ACC112 (cell line): Measurements from ENCODE around the gene AGBL5.

Experiments used
- H2AFZ ChIP-seq: fragments of 200-600 bp; sonication (generic); one replicate; pipeline ENCODE4 v1.6.0; 2017; ENCODE audit warnings: antibody characterized with exemption, low read length; ENCODE audit not compliant: unreplicated experiment
- H3K27ac ChIP-seq: fragments of 200-600 bp; sonication (generic); 2 replicates; pipeline ENCODE4 v1.5.1; 2014; ENCODE audit warnings: low read depth, mild to moderate bottlenecking, antibody characterized with exemption, low read length, moderate library complexity
- H3K27me3 ChIP-seq: fragments of 200-600 bp; sonication (generic); 2 replicates; pipeline ENCODE4 v1.6.1; 2014; ENCODE audit warnings: mild to moderate bottlenecking, antibody characterized with exemption, low read length, moderate library complexity, mixed read lengths; ENCODE audit not compliant: insufficient read depth
- H3K36me3 ChIP-seq: fragments of 200-600 bp; sonication (generic); 2 replicates; pipeline ENCODE4 v1.6.1; 2016; ENCODE audit warnings: mild to moderate bottlenecking, antibody characterized with exemption, low read length, moderate library complexity, mixed read lengths; ENCODE audit not compliant: insufficient read depth
- H3K4me1 ChIP-seq: fragments of 200-600 bp; sonication (generic); one replicate; pipeline ENCODE4 v1.6.1; 2016; ENCODE audit warnings: low read length, mixed read lengths; ENCODE audit not compliant: insufficient read depth, unreplicated experiment, control insufficient read depth
- H3K4me3 ChIP-seq: fragments of 200-600 bp; sonication (generic); 2 replicates; pipeline ENCODE4 v1.5.1; 2014; ENCODE audit warnings: mild to moderate bottlenecking, low read depth, low read length
- H3K79me2 ChIP-seq: fragments of 200-600 bp; sonication (generic); one replicate; pipeline ENCODE4 v1.6.0; 2016; ENCODE audit warnings: low read length; ENCODE audit not compliant: control insufficient read depth, unreplicated experiment, insufficient read depth

Gene AGBL5

GRCh38 chr2:27039871-27040270 is 11.6 kb upstream of the AGBL5 start:
- Histone ChIP-seq H2AFZ (no peak overlapping the region), H3K36me3 (peaks cover 48% of the 10 kb centered on the region; the same call in 1 of the 2 replicates), H3K4me3 (no peak overlapping the region), H3K27ac (no peak overlapping the region), H3K4me1 (no peaks in the 10 kb centered on the region), H3K79me2 (peaks cover 8% of the 10 kb centered on the region), H3K27me3 (no peaks in the 10 kb centered on the region)

GRCh38 chr2:27040282-27040681 is 11.2 kb upstream of the AGBL5 start:
- Histone ChIP-seq H3K27ac (no peak overlapping the region), H3K4me1 (no peaks in the 10 kb centered on the region), H3K79me2 (peaks cover 4% of the 10 kb centered on the region), H2AFZ (no peak overlapping the region), H3K27me3 (no peaks in the 10 kb centered on the region), H3K4me3 (no peak overlapping the region), H3K36me3 (peaks cover 46% of the 10 kb centered on the region; the same call in 1 of the 2 replicates)

- Histone ChIP-seq H3K36me3 (peaks cover 34% of the 10 kb centered on the region; the same call in 1 of the 2 replicates), H3K27ac (no peak overlapping the region), H3K4me3 (no peak overlapping the region), H3K79me2 (no peaks in the 10 kb centered on the region), H3K27me3 (no peaks in the 10 kb centered on the region), H3K4me1 (no peaks in the 10 kb centered on the region), H2AFZ (no peak overlapping the region)
Observed at GRCh38 chr2:27041752-27042151, 9.7 kb upstream of the AGBL5 start.

GRCh38 chr2:27042159-27042661 is 9.3 kb upstream of the AGBL5 start:
- Histone ChIP-seq H3K4me3 (no peak overlapping the region), H3K27ac (no peak overlapping the region), H3K4me1 (no peaks in the 10 kb centered on the region), H3K79me2 (no peaks in the 10 kb centered on the region), H2AFZ (no peak overlapping the region), H3K36me3 (peaks cover 30% of the 10 kb centered on the region; the same call in 1 of the 2 replicates), H3K27me3 (no peaks in the 10 kb centered on the region)

GRCh38 chr2:27042985-27043634 is 8.4 kb upstream of the AGBL5 start:
- Histone ChIP-seq H2AFZ (no peak overlapping the region), H3K4me3 (no peak overlapping the region), H3K79me2 (no peaks in the 10 kb centered on the region), H3K36me3 (peaks cover 22% of the 10 kb centered on the region; the same call in 1 of the 2 replicates), H3K4me1 (no peaks in the 10 kb centered on the region), H3K27me3 (no peaks in the 10 kb centered on the region), H3K27ac (no peak overlapping the region)

DNA sequence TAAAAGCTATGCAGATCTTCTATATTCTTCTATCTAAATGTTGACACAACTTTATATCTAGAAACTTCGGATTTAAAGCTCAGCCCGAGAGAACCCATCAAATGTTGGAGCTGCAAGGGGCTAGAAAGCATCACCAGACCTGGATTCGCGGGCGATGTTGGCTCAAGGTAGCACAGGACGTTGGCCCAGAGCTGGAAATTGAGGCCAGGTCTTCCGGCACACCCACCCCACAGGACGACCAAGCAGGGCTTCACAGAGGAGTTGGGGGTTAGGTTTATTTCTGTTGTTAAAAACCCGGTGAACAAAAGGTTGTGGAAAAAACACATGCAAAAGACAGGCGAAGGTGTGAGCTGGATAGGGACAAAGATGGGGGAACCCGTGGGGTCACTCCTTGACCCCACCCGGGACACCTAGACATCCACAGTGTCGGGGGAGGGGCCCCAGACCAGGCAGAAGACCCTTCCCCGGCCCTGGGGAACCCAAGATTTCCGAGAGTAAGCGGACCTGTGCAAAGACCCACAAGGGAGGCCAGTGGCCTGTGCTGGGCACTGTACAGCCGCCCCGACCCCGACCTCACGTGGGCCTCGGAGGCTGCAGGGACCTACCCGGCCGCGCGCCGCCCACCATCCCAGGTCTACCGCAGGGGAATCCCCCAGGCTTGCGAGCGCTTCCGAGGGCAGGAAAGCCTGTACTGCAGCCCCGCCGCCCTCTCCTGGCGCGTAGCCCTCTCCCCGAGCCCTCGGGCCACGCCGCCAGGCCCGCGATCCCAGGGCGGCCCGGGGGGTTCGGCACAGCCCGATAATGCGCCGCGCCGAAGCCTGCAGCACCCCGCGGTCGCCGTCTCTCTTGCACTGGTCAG is 1.8 kb upstream of the AGBL5 start:
- Histone ChIP-seq H3K36me3 (peaks cover 5% of the 10 kb centered on the region; the same call in 1 of the 2 replicates), H3K4me1 (peaks cover 10% of the 10 kb centered on the region), H3K27ac (no peak overlapping the region), H2AFZ (no peak overlapping the region), H3K27me3 (no peaks in the 10 kb centered on the region), H3K4me3 (peak overlapping the region; percentile 78), H3K79me2 (no peaks in the 10 kb centered on the region)

DNA sequence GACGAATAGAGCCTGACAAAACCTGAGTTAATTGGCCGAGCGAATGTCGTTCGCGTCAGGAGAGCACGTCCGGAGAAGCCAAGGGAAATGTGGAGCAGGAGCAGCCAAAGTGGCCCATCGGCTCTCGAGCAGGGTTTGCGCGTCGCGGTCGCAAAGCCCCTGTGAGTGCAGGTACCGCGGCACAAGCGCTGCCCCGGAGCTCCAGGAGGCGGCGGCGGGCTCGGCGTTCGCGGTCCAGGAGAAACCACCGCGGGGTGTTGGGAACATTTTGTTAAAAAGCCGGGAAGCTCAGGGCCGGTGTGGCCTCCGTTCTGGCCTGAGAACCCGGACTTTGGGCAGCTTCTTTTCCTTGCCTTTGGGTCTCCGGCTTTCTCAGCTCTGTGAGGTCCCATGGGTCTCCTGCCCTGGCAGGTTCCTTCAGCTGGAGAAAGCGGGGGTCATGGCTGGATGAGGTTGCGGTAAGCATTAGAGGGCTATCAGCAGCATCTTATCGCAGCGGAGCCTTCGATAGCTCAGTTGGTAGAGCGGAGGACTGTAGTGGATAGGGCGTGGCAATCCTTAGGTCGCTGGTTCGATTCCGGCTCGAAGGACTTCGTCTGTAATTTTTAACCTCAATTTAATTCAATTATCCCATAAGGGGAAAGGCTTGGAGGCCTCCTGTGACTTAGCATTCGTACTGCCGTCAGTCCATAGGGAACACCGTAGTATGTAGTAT is 1.0 kb upstream of the AGBL5 start:
- Histone ChIP-seq H3K4me1 (peaks cover 10% of the 10 kb centered on the region), H3K4me3 (peak overlapping the region; percentile 86), H3K79me2 (no peaks in the 10 kb centered on the region), H3K36me3 (peaks cover 2% of the 10 kb centered on the region; the same call in 1 of the 2 replicates), H2AFZ (no peak overlapping the region), H3K27me3 (no peaks in the 10 kb centered on the region), H3K27ac (peak overlapping the region; percentile 75)

- peak overlapping the region; percentile 86 for H3K4me3 ChIP-seq
- H3K27me3 ChIP-seq, result no peaks in the 10 kb centered on the region
- H3K79me2 ChIP-seq, result no peaks in the 10 kb centered on the region
- H3K27ac ChIP-seq, result no peak overlapping the region
- peak overlapping the region; percentile 46 for H2AFZ ChIP-seq
- H3K36me3 ChIP-seq, result no peaks in the 10 kb centered on the region
- peaks cover 10% of the 10 kb centered on the region for H3K4me1 ChIP-seq
Observed at GRCh38 chr2:27051902-27052645, 606 bp downstream of the AGBL5 start.

GRCh38 chr2:27053321-27053720 is 1.9 kb downstream of the AGBL5 start:
- Histone ChIP-seq H3K27ac (no peak overlapping the region), H3K36me3 (no peaks in the 10 kb centered on the region), H2AFZ (no peak overlapping the region), H3K4me1 (peaks cover 10% of the 10 kb centered on the region), H3K79me2 (no peaks in the 10 kb centered on the region), H3K27me3 (no peaks in the 10 kb centered on the region), H3K4me3 (no peak overlapping the region)

DNA sequence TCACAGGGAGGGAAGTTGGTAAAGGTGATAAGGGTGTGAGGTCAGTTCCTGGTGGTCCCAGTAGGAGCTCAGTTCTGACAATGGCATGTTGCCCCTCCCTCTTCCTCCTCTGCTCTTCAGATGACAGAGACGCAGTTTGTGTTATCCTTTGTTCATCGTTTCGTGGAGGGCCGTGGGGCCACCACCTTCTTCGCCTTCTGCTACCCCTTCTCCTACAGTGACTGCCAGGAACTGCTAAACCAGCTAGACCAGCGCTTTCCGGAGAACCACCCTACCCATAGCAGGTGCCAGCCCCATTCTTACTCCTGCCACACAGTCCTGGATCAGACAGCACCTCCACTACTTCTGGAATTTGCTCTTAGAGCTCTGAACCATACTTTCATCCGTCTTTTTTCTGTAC is 2.3 kb downstream of the AGBL5 start:
- H3K79me2 ChIP-seq, result no peaks in the 10 kb centered on the region
- H3K27ac ChIP-seq, result no peak overlapping the region
- H3K4me1 ChIP-seq, result peaks cover 10% of the 10 kb centered on the region
- no peaks in the 10 kb centered on the region for H3K36me3 ChIP-seq
- no peak overlapping the region for H2AFZ ChIP-seq
- H3K4me3 ChIP-seq, result no peak overlapping the region
- no peaks in the 10 kb centered on the region for H3K27me3 ChIP-seq
